ENCODE measurements around the gene PRMT5.
A peak's percentile ranks its signal among the peaks of the same experiment; 100 is the strongest.
"Not testable (repeated sequence)": the region's sequence is repeated elsewhere in the genome, so short reads cannot be mapped to it uniquely, and the experiment has no call there.

The PRMT5 gene

DNA sequence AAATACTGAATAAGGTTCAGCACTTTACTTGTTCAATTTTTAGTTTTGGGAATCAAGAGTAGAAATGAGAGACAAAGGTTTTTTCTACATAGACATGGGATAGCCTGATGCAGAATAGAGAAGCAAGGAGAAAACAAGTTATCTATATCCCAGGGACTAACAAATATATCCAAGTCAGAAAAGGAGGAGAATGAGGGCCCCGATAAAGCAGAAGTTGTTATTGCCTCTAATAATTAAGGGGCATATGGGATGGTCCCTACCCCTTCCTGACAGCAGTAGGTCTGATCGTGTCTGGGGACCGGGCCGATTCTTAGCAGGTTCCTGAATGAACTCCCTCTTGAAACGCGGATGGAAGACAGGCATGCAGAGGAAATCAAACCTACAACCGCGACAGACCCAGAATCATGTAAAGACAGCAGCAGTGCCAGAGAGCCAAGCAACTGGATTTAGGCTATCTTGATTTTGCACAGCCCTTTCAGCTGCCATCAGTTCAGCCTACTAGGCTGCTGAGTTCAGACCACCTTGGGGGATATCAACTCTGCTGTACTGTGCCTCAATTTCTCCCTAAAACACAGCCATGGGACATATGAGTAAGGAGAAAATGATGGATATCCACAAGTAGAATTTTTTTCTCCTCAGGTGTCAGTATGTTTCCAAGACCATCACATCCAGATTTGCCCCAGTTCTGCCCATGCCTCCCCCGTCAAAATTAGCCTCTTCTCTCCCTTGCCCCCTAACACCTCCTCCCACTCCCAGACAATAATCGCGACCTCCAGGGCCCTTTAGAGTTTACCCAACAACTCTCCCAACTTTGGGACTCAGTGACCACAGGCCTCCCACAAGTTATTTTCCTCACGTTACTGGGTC is 706 bp downstream of the PRMT5 start:
- Histone ChIP-seq H3K4me1 (ENCODE audit: insufficient read depth, low read length) (peaks cover 8% of the 10 kb centered on the region), H3K27me3 (ENCODE audit: control insufficient read depth in 1 of 2, insufficient read depth in 2 of 2, low read length in 2 of 2) (no peaks in the 10 kb centered on the region), H3K27ac (ENCODE audit: low read depth, low read length) (peak overlapping the region; percentile 29), H3K36me3 (ENCODE audit: insufficient read depth, low read length) (peaks cover 34% of the 10 kb centered on the region), H3K9me3 (ENCODE audit: low read length) (no peaks in the 10 kb centered on the region), H3K4me3 (ENCODE audit: low read depth in 1 of 2, low read length in 2 of 2) (peak overlapping the region; percentile 85 to 98), H3K9ac (ENCODE audit: low read length) (peak overlapping the region; percentile 97)

DNA sequence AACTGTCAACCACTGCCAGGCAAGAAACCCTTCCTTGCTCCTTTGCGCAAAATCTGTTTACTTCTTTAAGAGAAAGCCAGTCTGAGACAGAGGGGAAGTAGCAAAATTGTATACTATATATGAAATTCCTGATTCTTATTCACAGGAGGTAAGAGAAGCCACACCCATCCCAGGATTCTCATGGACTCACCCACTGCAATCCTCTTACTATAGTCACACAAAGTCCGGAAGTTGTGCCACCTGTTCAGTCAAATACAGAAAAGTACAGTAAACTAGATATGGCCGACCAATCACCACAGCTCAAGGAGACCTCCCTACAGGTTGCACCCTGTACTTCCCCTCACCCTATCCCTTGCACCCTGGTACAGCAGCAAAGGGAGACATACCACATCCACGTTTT is 2.9 kb downstream of the PRMT5 start:
- Histone ChIP-seq H3K9me3 (ENCODE audit: low read length) (no peaks in the 10 kb centered on the region), H3K4me3 (ENCODE audit: low read depth in 1 of 2, low read length in 2 of 2) (no peak overlapping the region), H3K4me1 (ENCODE audit: insufficient read depth, low read length) (peaks cover 8% of the 10 kb centered on the region), H3K36me3 (ENCODE audit: insufficient read depth, low read length) (peaks cover 50% of the 10 kb centered on the region), H3K27me3 (ENCODE audit: control insufficient read depth in 1 of 2, insufficient read depth in 2 of 2, low read length in 2 of 2) (no peaks in the 10 kb centered on the region), H3K9ac (ENCODE audit: low read length) (no peak overlapping the region), H3K27ac (ENCODE audit: low read depth, low read length) (no peak overlapping the region)

DNA sequence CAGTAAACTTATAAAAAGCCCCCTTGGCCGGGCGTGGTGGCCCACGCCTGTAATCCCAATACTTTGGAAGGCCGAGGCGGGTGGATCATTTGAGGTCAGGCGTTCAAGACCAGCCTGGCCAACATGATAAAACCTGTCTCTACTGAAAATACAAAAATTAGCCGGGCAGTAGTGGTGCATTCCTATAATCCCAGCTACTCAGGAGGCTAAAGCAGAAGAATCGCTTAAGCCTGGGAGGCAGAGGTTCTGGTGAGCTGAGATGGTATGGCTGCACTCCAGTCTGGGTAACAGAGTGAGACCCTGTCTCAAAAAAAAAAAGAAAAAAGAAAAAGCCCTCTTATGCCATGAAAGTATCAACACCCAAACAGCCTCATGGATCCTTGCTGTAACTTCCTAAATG is 3.7 kb downstream of the PRMT5 start:
- Histone ChIP-seq H3K4me1 (ENCODE audit: insufficient read depth, low read length) (peaks cover 8% of the 10 kb centered on the region), H3K9me3 (ENCODE audit: low read length) (no peaks in the 10 kb centered on the region), H3K27me3 (ENCODE audit: control insufficient read depth in 1 of 2, insufficient read depth in 2 of 2, low read length in 2 of 2) (no peaks in the 10 kb centered on the region), H3K27ac (ENCODE audit: low read depth, low read length) (no peak overlapping the region), H3K9ac (ENCODE audit: low read length) (no peak overlapping the region), H3K36me3 (ENCODE audit: insufficient read depth, low read length) (peaks cover 58% of the 10 kb centered on the region), H3K4me3 (ENCODE audit: low read depth in 1 of 2, low read length in 2 of 2) (no peak overlapping the region)

DNA sequence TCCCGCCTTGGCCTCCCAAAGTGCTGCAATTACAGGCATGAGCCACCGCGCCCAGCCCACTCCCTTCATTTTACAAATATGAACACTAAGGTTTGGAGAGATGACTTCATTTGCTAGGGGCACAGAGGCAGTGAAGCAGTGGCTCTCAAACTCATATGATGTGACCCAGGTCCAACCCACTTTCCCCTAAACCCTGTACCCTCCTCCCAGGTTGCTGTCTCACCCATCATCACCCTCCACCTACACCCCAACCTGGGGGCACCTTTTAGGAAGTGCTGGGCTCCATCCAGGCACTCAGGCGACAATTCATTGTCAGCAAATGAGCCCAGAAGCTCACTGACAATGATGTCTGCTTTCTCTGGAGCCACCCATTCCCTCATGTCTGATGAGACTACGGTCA is 5.4 kb downstream of the PRMT5 start:
- H3K9me3 ChIP-seq (ENCODE audit: low read length) = no peaks in the 10 kb centered on the region
- no peak overlapping the region for H3K9ac ChIP-seq (ENCODE audit: low read length)
- H3K4me3 ChIP-seq (ENCODE audit: low read depth in 1 of 2, low read length in 2 of 2) = no peak overlapping the region
- peaks cover 14% of the 10 kb centered on the region for H3K4me1 ChIP-seq (ENCODE audit: insufficient read depth, low read length)
- H3K27ac ChIP-seq (ENCODE audit: low read depth, low read length) = no peak overlapping the region
- H3K36me3 ChIP-seq (ENCODE audit: insufficient read depth, low read length) = peaks cover 66% of the 10 kb centered on the region
- H3K27me3 ChIP-seq (ENCODE audit: control insufficient read depth in 1 of 2, insufficient read depth in 2 of 2, low read length in 2 of 2) = no peaks in the 10 kb centered on the region

DNA sequence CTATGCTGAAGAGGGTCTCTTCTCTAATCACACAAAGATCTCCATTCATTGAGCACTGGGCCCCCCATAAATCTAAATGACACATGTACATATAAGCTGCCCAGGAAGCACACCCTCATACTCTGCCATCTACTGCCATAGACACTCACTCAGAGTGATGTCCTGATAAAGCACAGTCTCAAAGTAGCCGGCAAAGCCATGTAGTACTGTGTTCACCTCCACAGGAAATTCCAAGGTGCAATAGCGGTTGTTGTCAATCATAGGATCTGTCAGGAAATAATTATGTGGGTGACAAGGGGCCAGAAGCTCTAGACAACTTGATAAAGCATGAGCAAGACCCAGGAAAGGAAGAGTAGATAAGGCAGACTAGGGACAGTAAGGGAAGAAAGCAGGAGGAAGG is 6.9 kb downstream of the PRMT5 start:
- Histone ChIP-seq H3K27me3 (ENCODE audit: control insufficient read depth in 1 of 2, insufficient read depth in 2 of 2, low read length in 2 of 2) (no peaks in the 10 kb centered on the region), H3K4me3 (ENCODE audit: low read depth in 1 of 2, low read length in 2 of 2) (no peak overlapping the region), H3K36me3 (ENCODE audit: insufficient read depth, low read length) (peaks cover 64% of the 10 kb centered on the region), H3K27ac (ENCODE audit: low read depth, low read length) (no peak overlapping the region), H3K9me3 (ENCODE audit: low read length) (no peaks in the 10 kb centered on the region), H3K4me1 (ENCODE audit: insufficient read depth, low read length) (peaks cover 12% of the 10 kb centered on the region), H3K9ac (ENCODE audit: low read length) (no peak overlapping the region)

DNA sequence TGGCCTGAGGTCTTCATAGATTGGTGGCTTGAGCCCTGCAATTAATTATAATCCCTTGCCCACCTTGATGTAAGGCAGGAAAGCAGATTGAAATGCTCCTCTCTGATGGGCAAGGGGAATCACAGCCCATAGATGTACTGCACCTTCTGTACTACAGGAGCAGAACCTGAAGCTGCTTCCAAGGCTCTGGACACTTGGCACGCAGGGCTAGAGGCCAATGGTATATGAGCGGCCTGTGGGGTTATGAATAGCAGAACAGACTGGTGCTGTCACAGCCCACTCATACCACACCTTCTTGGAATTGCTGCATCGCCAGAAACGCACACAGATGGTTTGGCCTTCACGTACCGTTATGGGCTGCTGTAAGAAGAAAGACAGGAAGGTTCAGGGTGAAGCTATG is 8.5 kb downstream of the PRMT5 start:
- no peaks in the 10 kb centered on the region for H3K9me3 ChIP-seq (ENCODE audit: low read length)
- H3K36me3 ChIP-seq (ENCODE audit: insufficient read depth, low read length) = peaks cover 50% of the 10 kb centered on the region
- H3K9ac ChIP-seq (ENCODE audit: low read length) = no peak overlapping the region
- peaks cover 19% of the 10 kb centered on the region for H3K4me1 ChIP-seq (ENCODE audit: insufficient read depth, low read length)
- no peaks in the 10 kb centered on the region for H3K27me3 ChIP-seq (ENCODE audit: control insufficient read depth in 1 of 2, insufficient read depth in 2 of 2, low read length in 2 of 2)
- no peak overlapping the region for H3K4me3 ChIP-seq (ENCODE audit: low read depth in 1 of 2, low read length in 2 of 2)
- no peak overlapping the region for H3K27ac ChIP-seq (ENCODE audit: low read depth, low read length)

DNA sequence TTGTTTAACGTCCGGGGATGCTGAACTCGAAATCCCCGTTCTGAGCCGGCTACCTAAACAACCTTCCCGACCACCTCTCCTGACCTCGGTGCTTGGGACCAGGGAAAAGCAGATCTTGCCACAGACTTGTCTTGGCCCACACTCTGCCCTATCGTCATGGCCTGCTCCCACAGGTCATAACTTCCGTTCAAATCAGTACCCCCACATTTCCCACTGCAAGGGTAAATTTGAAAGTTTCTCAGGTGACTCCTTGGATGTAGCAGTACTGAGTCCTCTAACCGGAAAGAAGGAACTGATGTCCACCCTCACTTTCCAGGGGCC is 9.6 kb downstream of the PRMT5 start:
- H3K27ac ChIP-seq (ENCODE audit: low read depth, low read length) = peak overlapping the region; percentile 67
- H3K4me1 ChIP-seq (ENCODE audit: insufficient read depth, low read length) = peaks cover 19% of the 10 kb centered on the region
- H3K9me3 ChIP-seq (ENCODE audit: low read length) = no peaks in the 10 kb centered on the region
- H3K27me3 ChIP-seq (ENCODE audit: control insufficient read depth in 1 of 2, insufficient read depth in 2 of 2, low read length in 2 of 2) = no peaks in the 10 kb centered on the region
- H3K36me3 ChIP-seq (ENCODE audit: insufficient read depth, low read length) = peaks cover 43% of the 10 kb centered on the region
- peak overlapping the region in 1 of 2 donors; percentile 72 for H3K4me3 ChIP-seq (ENCODE audit: low read depth in 1 of 2, low read length in 2 of 2)
- peak overlapping the region; percentile 80 for H3K9ac ChIP-seq (ENCODE audit: low read length)

DNA sequence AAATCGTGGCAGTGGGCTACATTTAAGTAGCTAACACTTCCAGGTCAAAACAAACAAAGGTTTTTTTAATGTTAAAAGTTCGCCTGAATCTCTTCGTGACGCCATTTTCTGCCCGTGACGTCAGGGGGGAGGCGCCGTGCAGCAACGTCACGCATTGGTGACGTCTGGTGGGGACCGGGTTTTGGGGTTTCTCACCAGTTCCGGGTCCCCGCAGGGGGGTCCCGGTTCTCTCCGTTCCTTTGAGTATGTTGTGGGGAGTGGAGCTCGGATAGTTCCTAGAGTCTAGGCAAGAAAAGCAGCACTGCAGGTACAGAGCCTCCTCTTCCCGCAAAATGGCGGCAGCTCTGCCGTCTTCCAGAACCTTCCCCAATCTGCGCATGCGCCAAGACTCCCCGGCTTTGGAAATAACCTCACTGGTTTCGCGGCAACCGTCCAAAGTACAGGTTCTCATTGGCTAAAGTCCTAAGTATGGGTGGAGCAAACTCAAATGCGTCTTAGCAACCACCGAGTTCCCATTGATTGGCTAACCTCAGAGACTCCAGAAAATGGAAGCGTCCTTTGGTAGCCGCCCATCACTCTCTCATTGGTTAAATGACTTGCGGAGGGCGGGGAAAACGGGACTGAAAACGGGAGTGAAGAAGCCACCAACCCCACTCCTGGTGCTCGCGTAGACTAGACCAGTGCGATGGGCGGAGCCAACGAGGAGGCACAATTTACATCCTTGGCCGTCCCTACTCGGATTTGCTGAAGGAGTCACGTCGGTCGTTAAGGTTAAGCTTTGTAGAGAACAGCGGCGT is 10.2 kb downstream of the PRMT5 start, which contains the start of gene RBM23:
Gene RBM23, minus strand, starts transcription at position 346 of the 797 bp plus-strand sequence.
- H3K36me3 ChIP-seq (ENCODE audit: insufficient read depth, low read length) = peaks cover 38% of the 10 kb centered on the region
- peak within 1 kb of the TSS; percentile 92 for H3K9ac ChIP-seq (ENCODE audit: low read length)
- H3K27me3 ChIP-seq (ENCODE audit: control insufficient read depth in 1 of 2, insufficient read depth in 2 of 2, low read length in 2 of 2) = no peaks in the 10 kb centered on the region
- peak within 1 kb of the TSS; percentile 98 for H3K27ac ChIP-seq (ENCODE audit: low read depth, low read length)
- peaks cover 19% of the 10 kb centered on the region for H3K4me1 ChIP-seq (ENCODE audit: insufficient read depth, low read length)
- no peaks in the 10 kb centered on the region for H3K9me3 ChIP-seq (ENCODE audit: low read length)
- H3K4me3 ChIP-seq (ENCODE audit: low read depth in 1 of 2, low read length in 2 of 2) = peak within 1 kb of the TSS; percentile 70 to 87

DNA sequence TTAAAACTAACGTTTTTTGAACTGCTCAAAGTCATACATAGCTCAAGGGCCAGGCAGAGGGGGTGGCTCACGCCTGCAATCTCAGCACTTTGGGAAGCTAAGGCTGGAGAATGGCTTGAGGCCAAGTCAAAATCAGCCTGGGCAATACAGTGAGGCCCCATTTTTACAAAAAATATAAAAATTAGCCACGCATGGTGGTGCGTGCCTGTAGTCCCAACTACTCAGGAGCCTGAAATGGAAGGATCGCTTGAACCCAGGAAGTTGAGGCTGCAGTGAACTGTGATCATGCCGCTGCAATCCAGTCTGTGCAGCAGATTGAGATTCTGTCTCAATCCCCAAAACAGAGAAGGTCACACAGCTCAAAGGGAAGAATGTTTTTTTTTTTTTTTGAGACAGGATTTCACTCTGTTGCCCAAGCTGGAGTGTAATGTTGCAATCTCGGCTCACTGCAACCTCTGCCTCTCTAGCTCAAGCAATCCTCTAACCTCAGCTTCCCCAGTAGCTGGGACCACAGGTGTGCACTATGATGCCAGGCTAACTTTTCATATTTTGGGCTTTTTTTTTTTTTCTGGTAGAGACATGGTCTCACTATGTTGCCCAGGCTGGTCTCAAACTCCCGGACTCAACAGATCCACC is 13.2 kb downstream of the PRMT5 start:
- Histone ChIP-seq H3K27ac (ENCODE audit: low read depth, low read length) (no peak overlapping the region), H3K9ac (ENCODE audit: low read length) (no peak overlapping the region), H3K9me3 (ENCODE audit: low read length) (no peaks in the 10 kb centered on the region)

DNA sequence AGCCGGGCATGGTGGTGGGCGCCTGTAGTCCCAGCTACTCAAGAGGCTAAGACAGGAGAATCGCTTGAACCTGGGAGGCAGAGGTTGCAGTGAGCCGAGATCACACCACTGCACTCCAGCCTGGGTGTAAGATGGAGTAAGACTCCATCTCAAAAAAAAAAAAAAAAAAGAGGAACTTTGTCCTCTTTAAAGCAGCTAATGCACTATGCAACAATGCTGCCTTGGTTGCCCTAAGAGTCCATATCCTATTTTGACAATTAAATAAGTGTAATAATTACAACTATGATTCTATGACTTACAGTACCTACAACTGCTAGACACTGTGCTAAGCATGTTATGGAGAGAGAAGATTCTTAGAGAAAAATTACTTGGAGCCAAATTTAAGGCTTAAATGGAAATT is 14.3 kb downstream of the PRMT5 start:
- peaks cover 18% of the 10 kb centered on the region for H3K4me1 ChIP-seq (ENCODE audit: insufficient read depth, low read length)
- H3K27ac ChIP-seq (ENCODE audit: low read depth, low read length); H3K9ac ChIP-seq (ENCODE audit: low read length): not testable (repeated sequence)

More for the DNA sequence above, 13.2 kb downstream of the PRMT5 start:
- Histone ChIP-seq H3K36me3 (ENCODE audit: insufficient read depth, low read length) (peaks cover 19% of the 10 kb centered on the region), H3K27me3 (ENCODE audit: control insufficient read depth in 1 of 2, insufficient read depth in 2 of 2, low read length in 2 of 2) (no peaks in the 10 kb centered on the region), H3K4me3 (ENCODE audit: low read depth in 1 of 2, low read length in 2 of 2) (no peak overlapping the region), H3K4me1 (ENCODE audit: insufficient read depth, low read length) (peaks cover 19% of the 10 kb centered on the region)

DNA sequence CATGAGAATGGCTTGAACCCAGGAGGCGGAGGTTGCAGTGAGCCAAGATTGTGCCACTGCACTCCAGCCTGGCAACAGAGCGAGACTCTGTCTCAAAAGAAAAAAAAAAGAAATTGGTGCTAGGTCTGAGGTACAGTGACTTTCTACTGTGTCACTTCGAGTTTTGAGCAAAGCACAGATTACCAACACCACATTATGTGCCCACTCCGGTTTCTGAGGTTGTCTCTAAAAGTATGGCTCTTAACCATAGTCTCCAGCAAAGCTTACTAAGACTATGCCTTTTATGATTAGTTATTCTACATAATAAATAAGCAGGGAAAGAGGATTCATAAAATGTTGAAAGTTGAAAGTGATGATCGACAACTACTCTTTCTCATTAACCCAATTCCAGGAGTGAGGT is 18.3 kb downstream of the PRMT5 start:
- Histone ChIP-seq H3K27me3 (ENCODE audit: control insufficient read depth in 1 of 2, insufficient read depth in 2 of 2, low read length in 2 of 2) (no peaks in the 10 kb centered on the region), H3K4me1 (ENCODE audit: insufficient read depth, low read length) (no peaks in the 10 kb centered on the region), H3K36me3 (ENCODE audit: insufficient read depth, low read length) (peaks cover 38% of the 10 kb centered on the region), H3K4me3 (ENCODE audit: low read depth in 1 of 2, low read length in 2 of 2) (no peak overlapping the region), H3K9ac (ENCODE audit: low read length) (no peak overlapping the region), H3K27ac (ENCODE audit: low read depth, low read length) (no peak overlapping the region), H3K9me3 (ENCODE audit: low read length) (no peaks in the 10 kb centered on the region)

More for the DNA sequence above, 14.3 kb downstream of the PRMT5 start:
- not testable (repeated sequence) for H3K9me3 ChIP-seq (ENCODE audit: low read length); H3K4me3 ChIP-seq (ENCODE audit: low read depth in 1 of 2, low read length in 2 of 2); H3K27me3 ChIP-seq (ENCODE audit: control insufficient read depth in 1 of 2, insufficient read depth in 2 of 2, low read length in 2 of 2); H3K36me3 ChIP-seq (ENCODE audit: insufficient read depth, low read length)

All from muscle layer of colon (tissue), 2 donors.